ACC112 (cell line): ENCODE data around the gene NEUROD2.

Experiments used
- H2AFZ ChIP-seq: fragments of 200-600 bp; sonication (generic); one replicate; pipeline ENCODE4 v1.6.0; 2017; ENCODE audit warnings: antibody characterized with exemption, low read length; ENCODE audit not compliant: unreplicated experiment
- H3K27ac ChIP-seq: fragments of 200-600 bp; sonication (generic); 2 replicates; pipeline ENCODE4 v1.5.1; 2014; ENCODE audit warnings: low read depth, mild to moderate bottlenecking, antibody characterized with exemption, low read length, moderate library complexity
- H3K27me3 ChIP-seq: fragments of 200-600 bp; sonication (generic); 2 replicates; pipeline ENCODE4 v1.6.1; 2014; ENCODE audit warnings: mild to moderate bottlenecking, antibody characterized with exemption, low read length, moderate library complexity, mixed read lengths; ENCODE audit not compliant: insufficient read depth
- H3K36me3 ChIP-seq: fragments of 200-600 bp; sonication (generic); 2 replicates; pipeline ENCODE4 v1.6.1; 2016; ENCODE audit warnings: mild to moderate bottlenecking, antibody characterized with exemption, low read length, moderate library complexity, mixed read lengths; ENCODE audit not compliant: insufficient read depth
- H3K4me1 ChIP-seq: fragments of 200-600 bp; sonication (generic); one replicate; pipeline ENCODE4 v1.6.1; 2016; ENCODE audit warnings: low read length, mixed read lengths; ENCODE audit not compliant: insufficient read depth, unreplicated experiment, control insufficient read depth
- H3K4me3 ChIP-seq: fragments of 200-600 bp; sonication (generic); 2 replicates; pipeline ENCODE4 v1.5.1; 2014; ENCODE audit warnings: mild to moderate bottlenecking, low read depth, low read length
- H3K79me2 ChIP-seq: fragments of 200-600 bp; sonication (generic); one replicate; pipeline ENCODE4 v1.6.0; 2016; ENCODE audit warnings: low read length; ENCODE audit not compliant: control insufficient read depth, unreplicated experiment, insufficient read depth

Gene NEUROD2

GRCh38 chr17:39634384-39634871 lies 26.7 kb upstream of the NEUROD2 start:
- peaks cover 14% of the 10 kb centered on the region for H3K4me1 ChIP-seq
- H3K27ac ChIP-seq: no peak overlapping the region
- peaks cover 18% of the 10 kb centered on the region for H3K79me2 ChIP-seq
- H3K4me3 ChIP-seq: no peak overlapping the region
- no peak overlapping the region for H2AFZ ChIP-seq
- peaks cover 5% of the 10 kb centered on the region for H3K27me3 ChIP-seq
- H3K36me3 ChIP-seq: no peaks in the 10 kb centered on the region

- peaks cover 11% of the 10 kb centered on the region for H3K79me2 ChIP-seq
- no peaks in the 10 kb centered on the region for H3K36me3 ChIP-seq
- H2AFZ ChIP-seq: no peak overlapping the region
- H3K4me3 ChIP-seq: no peak overlapping the region
- peaks cover 9% of the 10 kb centered on the region for H3K27me3 ChIP-seq
- H3K4me1 ChIP-seq: peaks cover 12% of the 10 kb centered on the region
- H3K27ac ChIP-seq: no peak overlapping the region
Measured at GRCh38 chr17:39633570-39634183, 26.0 kb upstream of the NEUROD2 start.

- Histone ChIP-seq H3K79me2 (no peaks in the 10 kb centered on the region), H3K36me3 (no peaks in the 10 kb centered on the region), H3K4me3 (no peak overlapping the region), H2AFZ (no peak overlapping the region), H3K4me1 (peaks cover 5% of the 10 kb centered on the region), H3K27me3 (peaks cover 23% of the 10 kb centered on the region), H3K27ac (no peak overlapping the region)
Measured at GRCh38 chr17:39632153-39632941, 24.6 kb upstream of the NEUROD2 start.

- Histone ChIP-seq H3K79me2 (no peaks in the 10 kb centered on the region), H2AFZ (no peak overlapping the region), H3K27ac (no peak overlapping the region), H3K4me3 (no peak overlapping the region), H3K36me3 (no peaks in the 10 kb centered on the region), H3K27me3 (peaks cover 32% of the 10 kb centered on the region), H3K4me1 (peaks cover 8% of the 10 kb centered on the region)
Measured at GRCh38 chr17:39631403-39631802, 23.7 kb upstream of the NEUROD2 start.

- Histone ChIP-seq H3K36me3 (no peaks in the 10 kb centered on the region), H3K79me2 (no peaks in the 10 kb centered on the region), H2AFZ (no peak overlapping the region), H3K4me3 (no peak overlapping the region), H3K4me1 (peaks cover 7% of the 10 kb centered on the region), H3K27ac (no peak overlapping the region), H3K27me3 (peaks cover 43% of the 10 kb centered on the region)
Measured at GRCh38 chr17:39629898-39630297, 22.2 kb upstream of the NEUROD2 start.

GRCh38 chr17:39629494-39629880 lies 21.8 kb upstream of the NEUROD2 start:
- Histone ChIP-seq H3K27me3 (peaks cover 43% of the 10 kb centered on the region), H3K36me3 (no peaks in the 10 kb centered on the region), H3K79me2 (no peaks in the 10 kb centered on the region), H3K27ac (no peak overlapping the region), H2AFZ (no peak overlapping the region), H3K4me1 (peaks cover 7% of the 10 kb centered on the region), H3K4me3 (no peak overlapping the region)

GRCh38 chr17:39628655-39629493 lies 21.2 kb upstream of the NEUROD2 start:
- peaks cover 43% of the 10 kb centered on the region for H3K27me3 ChIP-seq
- no peaks in the 10 kb centered on the region for H3K79me2 ChIP-seq
- H3K4me1 ChIP-seq: peaks cover 7% of the 10 kb centered on the region
- no peak overlapping the region for H3K4me3 ChIP-seq
- H2AFZ ChIP-seq: no peak overlapping the region
- H3K27ac ChIP-seq: no peak overlapping the region
- H3K36me3 ChIP-seq: no peaks in the 10 kb centered on the region

GRCh38 chr17:39627712-39628516 lies 20.2 kb upstream of the NEUROD2 start:
- Histone ChIP-seq H3K4me1 (peaks cover 7% of the 10 kb centered on the region), H3K27ac (no peak overlapping the region), H3K27me3 (peaks cover 43% of the 10 kb centered on the region), H3K79me2 (no peaks in the 10 kb centered on the region), H2AFZ (no peak overlapping the region), H3K36me3 (no peaks in the 10 kb centered on the region), H3K4me3 (no peak overlapping the region)

GRCh38 chr17:39627047-39627711 lies 19.5 kb upstream of the NEUROD2 start:
- Histone ChIP-seq H2AFZ (peak overlapping the region; percentile 76), H3K27ac (no peak overlapping the region), H3K79me2 (no peaks in the 10 kb centered on the region), H3K36me3 (no peaks in the 10 kb centered on the region), H3K4me1 (peaks cover 7% of the 10 kb centered on the region), H3K27me3 (peaks cover 43% of the 10 kb centered on the region), H3K4me3 (peak overlapping the region; percentile 70)
